HG02943 (cell line): ENCODE measurements around the gene AGBL1.

ENCODE experiments used
- ATAC-seq: cut with Tn5 transposase; IDR thresholded peaks from one replicate; pipeline ENCODE4 v1.9.1; 2021; ENCODE audit warnings: mild to moderate bottlenecking, low read depth, moderate library complexity; ENCODE audit not compliant: unreplicated experiment

Gene AGBL1

GRCh38 chr15:86620157-86620556 is 540.5 kb downstream of the AGBL1 start:
- ATAC-seq, result no peak

- no peak for ATAC-seq
These were observed 541.1 kb downstream of the AGBL1 start for GRCh38 chr15:86620641-86621349.

- ATAC-seq, result no peak
These were observed 543.6 kb downstream of the AGBL1 start for GRCh38 chr15:86623236-86623635.

- ATAC-seq, result no peak
These were observed 544.8 kb downstream of the AGBL1 start for GRCh38 chr15:86624261-86625036.

GRCh38 chr15:86629409-86630356 is 550.0 kb downstream of the AGBL1 start:
- no peak for ATAC-seq

GRCh38 chr15:86630946-86631345 is 551.3 kb downstream of the AGBL1 start:
- no peak for ATAC-seq

GRCh38 chr15:86634146-86634545 is 554.5 kb downstream of the AGBL1 start:
- no peak for ATAC-seq

GRCh38 chr15:86634992-86635638 is 555.4 kb downstream of the AGBL1 start:
- no peak for ATAC-seq

- no peak for ATAC-seq
These were observed 564.7 kb downstream of the AGBL1 start for GRCh38 chr15:86644339-86644738.

- no peak for ATAC-seq
These were observed 566.3 kb downstream of the AGBL1 start for GRCh38 chr15:86645925-86646500.

- ATAC-seq, result no peak
These were observed 568.3 kb downstream of the AGBL1 start for GRCh38 chr15:86647810-86648440.

GRCh38 chr15:86649277-86649676 is 569.6 kb downstream of the AGBL1 start:
- ATAC-seq, result no peak

GRCh38 chr15:86650094-86650493 is 570.4 kb downstream of the AGBL1 start:
- ATAC-seq, result no peak

- ATAC-seq, result no peak
These were observed 573.9 kb downstream of the AGBL1 start for GRCh38 chr15:86653344-86654197.

GRCh38 chr15:86654501-86654900 is 574.8 kb downstream of the AGBL1 start:
- no peak for ATAC-seq

- ATAC-seq, result no peak
These were observed 577.6 kb downstream of the AGBL1 start for GRCh38 chr15:86657305-86657704.

- no peak for ATAC-seq
These were observed 580.2 kb downstream of the AGBL1 start for GRCh38 chr15:86659724-86660411.

GRCh38 chr15:86661580-86661979 is 581.9 kb downstream of the AGBL1 start:
- ATAC-seq, result no peak
